ENCODE measurements around the gene COG2. TPM values are rescaled to one million over a fixed set of nuclear protein-coding genes. Genes with fewer than 3 reads are reported as not detected.

The COG2 gene
- total and polyA plus RNA-seq, 2 of the 13 experiments (the other 11 are each of a cell fraction or from before 2014, with no cell fraction given): 16.8 to 36.3 TPM

- TF ChIP-seq PAXIP1 (CRISPR knock-in tag; conservative IDR thresholded peaks at IDR 0.05): peak; percentile 93
- TF ChIP-seq ZNF362 (CRISPR knock-in tag; IDR thresholded peaks at IDR 0.05; ENCODE audit: borderline replicate concordance): peak; percentile 61
- TF ChIP-seq HNRNPK (IDR thresholded peaks at IDR 0.05; ENCODE audit: low read depth, low read length, poor library complexity, severe bottlenecking): no peak
- TF ChIP-seq ZNF816 (CRISPR knock-in tag; IDR thresholded peaks at IDR 0.05; ENCODE audit: borderline replicate concordance): 0 out of 2 replicates have a peak, but pooled peaks have one; percentile 69
- no peak for TF ChIP-seq ZNF720 (CRISPR knock-in tag; IDR thresholded peaks at IDR 0.05)
- no peak for TF ChIP-seq ZNF251 (CRISPR knock-in tag; IDR thresholded peaks at IDR 0.05)
- peak; percentile 63; the same call in 1 of the 2 replicates for TF ChIP-seq ZNF343 (CRISPR knock-in tag; IDR thresholded peaks at IDR 0.05)
- no peak for TF ChIP-seq ZNF891 (CRISPR knock-in tag; IDR thresholded peaks at IDR 0.05)
- TF ChIP-seq ZBTB33 (CRISPR knock-in tag; IDR thresholded peaks at IDR 0.05): no peak; the same call in 1 of the 2 replicates
- TF ChIP-seq MAFG (CRISPR knock-in tag; IDR thresholded peaks at IDR 0.05): no peak
- no peak for TF ChIP-seq ZNF569 (CRISPR knock-in tag; IDR thresholded peaks at IDR 0.05; ENCODE audit: borderline replicate concordance)
- peak; percentile 72; the same call in 1 of the 2 replicates for TF ChIP-seq ZNF446 (CRISPR knock-in tag; IDR thresholded peaks at IDR 0.05)
- no peak for TF ChIP-seq RBAK (CRISPR knock-in tag; IDR thresholded peaks at IDR 0.05)
- peak; percentile 88 for TF ChIP-seq FOSL2 (CRISPR knock-in tag; IDR thresholded peaks at IDR 0.05)
- 0 out of 2 replicates have a peak, but pooled peaks have one; percentile 5 for TF ChIP-seq SRF (IDR thresholded peaks at IDR 0.05; ENCODE audit: low read depth, low read length)
- TF ChIP-seq ZFP41 (CRISPR knock-in tag; IDR thresholded peaks at IDR 0.05; ENCODE audit: borderline replicate concordance): no peak
- TF ChIP-seq ZNF124 (CRISPR knock-in tag; IDR thresholded peaks at IDR 0.05): no peak
- TF ChIP-seq ZNF496 (CRISPR knock-in tag; IDR thresholded peaks at IDR 0.05; ENCODE audit: insufficient replicate concordance): no peak
- peak; percentile 61; the same call in 1 of the 2 replicates for TF ChIP-seq ZNF878 (CRISPR knock-in tag; IDR thresholded peaks at IDR 0.05)
- TF ChIP-seq KMT2A (CRISPR knock-in tag; IDR thresholded peaks at IDR 0.05): no peak; the same call in 1 of the 2 replicates
- no peak for TF ChIP-seq ARHGAP35 (CRISPR knock-in tag; IDR thresholded peaks at IDR 0.05; ENCODE audit: borderline replicate concordance)
- TF ChIP-seq SMAD9 (CRISPR knock-in tag; IDR thresholded peaks at IDR 0.05): peak; percentile 54; the same call in 1 of the 2 replicates
- peak; percentile 88; the same call in 1 of the 2 replicates for TF ChIP-seq NCOA1 (CRISPR knock-in tag; IDR thresholded peaks at IDR 0.05)
Measured at GRCh38 chr1:230708631-230709580, 66.6 kb downstream of the COG2 start (continued).
